HG03097 (cell line): ENCODE data around the gene SLC38A11.

Source experiments
- ATAC-seq: cut with Tn5 transposase; IDR thresholded peaks from one replicate; pipeline ENCODE4 v1.9.1; 2021; ENCODE audit not compliant: unreplicated experiment, low FRiP score

Gene SLC38A11

GRCh38 chr2:164847981-164848741 lies 107.2 kb downstream of the SLC38A11 start:
- ATAC-seq, result no peak

- ATAC-seq, result no peak
Measured at GRCh38 chr2:164847291-164847690, 108.0 kb downstream of the SLC38A11 start.

GRCh38 chr2:164846276-164846675 lies 109.0 kb downstream of the SLC38A11 start:
- no peak for ATAC-seq
